ENCODE data around the gene GLYR1.

GLYR1 gene

GRCh38 chr16:4855804-4856203 is 8.7 kb upstream of the GLYR1 start:
- H3K4me1 ChIP-seq (ENCODE audit: insufficient read depth, low read length, severe bottlenecking) = peaks cover 7% of the 10 kb centered on the region
- H3K27ac ChIP-seq (ENCODE audit: low read depth, low read length, poor library complexity, severe bottlenecking) = no peak overlapping the region
- no peak overlapping the region for H3K4me2 ChIP-seq (ENCODE audit: low read length)
- peaks cover 81% of the 10 kb centered on the region for H3K36me3 ChIP-seq (ENCODE audit: insufficient read depth, low read length)
- H3K79me2 ChIP-seq (ENCODE audit: insufficient read depth, low read length) = peaks cover 19% of the 10 kb centered on the region
- no peak overlapping the region for H3K9ac ChIP-seq (ENCODE audit: low read length)
- H3K9me3 ChIP-seq (ENCODE audit: low read length) = no peaks in the 10 kb centered on the region
- TF ChIP-seq CTCF (IDR thresholded peaks at IDR 0.05; ENCODE audit: low read length) (no peak), EZH2 (IDR thresholded peaks at IDR 0.05; ENCODE audit: borderline replicate concordance, low read length) (no peak)
- no peak overlapping the region for H2AFZ ChIP-seq (ENCODE audit: low read length)
- no peaks in the 10 kb centered on the region for H3K9me2 ChIP-seq (ENCODE audit: low read depth, low read length)
- no peak overlapping the region for H3K4me3 ChIP-seq (ENCODE audit: low read depth, low read length, poor library complexity, severe bottlenecking)
- H3K27me3 ChIP-seq (ENCODE audit: insufficient read depth, low read length) = no peaks in the 10 kb centered on the region
- H3F3A ChIP-seq (ENCODE audit: insufficient read depth, low read length) = no peaks in the 10 kb centered on the region
- no peaks in the 10 kb centered on the region for H4K20me1 ChIP-seq (ENCODE audit: insufficient read depth, low read length)

GRCh38 chr16:4855371-4855770 is 8.3 kb upstream of the GLYR1 start:
- H3K79me2 ChIP-seq (ENCODE audit: insufficient read depth, low read length) = peaks cover 23% of the 10 kb centered on the region
- H3K4me2 ChIP-seq (ENCODE audit: low read length) = no peak overlapping the region
- no peaks in the 10 kb centered on the region for H3K27me3 ChIP-seq (ENCODE audit: insufficient read depth, low read length)
- H3K9ac ChIP-seq (ENCODE audit: low read length) = no peak overlapping the region
- H4K20me1 ChIP-seq (ENCODE audit: insufficient read depth, low read length) = no peaks in the 10 kb centered on the region
- peaks cover 80% of the 10 kb centered on the region for H3K36me3 ChIP-seq (ENCODE audit: insufficient read depth, low read length)
- no peak overlapping the region for H2AFZ ChIP-seq (ENCODE audit: low read length)
- no peak overlapping the region for H3K4me3 ChIP-seq (ENCODE audit: low read depth, low read length, poor library complexity, severe bottlenecking)
- H3F3A ChIP-seq (ENCODE audit: insufficient read depth, low read length) = no peaks in the 10 kb centered on the region
- TF ChIP-seq CTCF (IDR thresholded peaks at IDR 0.05; ENCODE audit: low read length) (no peak), EZH2 (IDR thresholded peaks at IDR 0.05; ENCODE audit: borderline replicate concordance, low read length) (no peak)
- peaks cover 11% of the 10 kb centered on the region for H3K4me1 ChIP-seq (ENCODE audit: insufficient read depth, low read length, severe bottlenecking)
- H3K27ac ChIP-seq (ENCODE audit: low read depth, low read length, poor library complexity, severe bottlenecking) = no peak overlapping the region
- H3K9me3 ChIP-seq (ENCODE audit: low read length) = no peaks in the 10 kb centered on the region
- no peaks in the 10 kb centered on the region for H3K9me2 ChIP-seq (ENCODE audit: low read depth, low read length)

GRCh38 chr16:4852221-4852872 is 5.3 kb upstream of the GLYR1 start:
- Histone ChIP-seq H3K4me3 (ENCODE audit: low read depth, low read length, poor library complexity, severe bottlenecking) (no peak overlapping the region), H3K4me2 (ENCODE audit: low read length) (no peak overlapping the region), H3K9me2 (ENCODE audit: low read depth, low read length) (no peaks in the 10 kb centered on the region), H3K9me3 (ENCODE audit: low read length) (no peaks in the 10 kb centered on the region), H3K4me1 (ENCODE audit: insufficient read depth, low read length, severe bottlenecking) (peaks cover 32% of the 10 kb centered on the region), H3K79me2 (ENCODE audit: insufficient read depth, low read length) (peaks cover 47% of the 10 kb centered on the region), H2AFZ (ENCODE audit: low read length) (no peak overlapping the region), H3F3A (ENCODE audit: insufficient read depth, low read length) (no peaks in the 10 kb centered on the region), H3K9ac (ENCODE audit: low read length) (no peak overlapping the region), H3K36me3 (ENCODE audit: insufficient read depth, low read length) (peaks cover 54% of the 10 kb centered on the region), H3K27ac (ENCODE audit: low read depth, low read length, poor library complexity, severe bottlenecking) (no peak overlapping the region), H3K27me3 (ENCODE audit: insufficient read depth, low read length) (no peaks in the 10 kb centered on the region), H4K20me1 (ENCODE audit: insufficient read depth, low read length) (no peaks in the 10 kb centered on the region)
- TF ChIP-seq EZH2 (IDR thresholded peaks at IDR 0.05; ENCODE audit: borderline replicate concordance, low read length) = no peak
- TF ChIP-seq CTCF (IDR thresholded peaks at IDR 0.05; ENCODE audit: low read length) = no peak

Measured in OCI-LY1 (cell line).